H1 (cell line): ENCODE results near the gene BBS1. TPM values are rescaled to one million over a fixed set of nuclear protein-coding genes. Genes with fewer than 3 reads are reported as not detected.
A peak's percentile ranks its signal among the peaks of the same experiment; 100 is the strongest.
"Not testable (repeated sequence)": the region's sequence is repeated elsewhere in the genome, so short reads cannot be mapped to it uniquely, and the experiment has no call there.

Source experiments
- CTCF ChIA-PET: fragments of 300-600 bp; sonication (Branson Sonifier 250); formaldehyde crosslinking; loops from one replicate; lab custom pipeline; 2021; ENCODE audit not compliant: partially characterized antibody; lab: Charles Lee
- POLR2A ChIA-PET: fragments of 300-600 bp; sonication (Branson Sonifier 250); formaldehyde crosslinking; loops from one replicate; lab custom pipeline; 2021; ENCODE audit warnings: inconsistent platforms; ENCODE audit not compliant: partially characterized antibody; lab: Charles Lee
- DNase-seq, 2 experiments: peaks; one replicate each; pipeline versions ENCODE4 v3.0.0 to v3.0.0-alpha.2; 2010 to 2022; ENCODE audit warnings: low spot score in 2 of 2, low read depth in 1 of 2, mixed read lengths in 1 of 2
- FAIRE-seq: peaks from 2 replicates; lab custom pipeline; 2011; peaks lifted over from hg19 to GRCh38; lab: Jason Lieb, UNC
- H2AFZ ChIP-seq: 2 replicates; pipeline ENCODE4 v1.8.1; 2012; ENCODE audit warnings: low read length, inconsistent platforms
- H2AK5ac ChIP-seq: 2 replicates; pipeline ENCODE4 v1.6.1; 2013; ENCODE audit warnings: low read depth, low read length
- H2BK120ac ChIP-seq: replicated peaks from 2 replicates; pipeline ENCODE3; 2013; ENCODE audit warnings: low read depth, low read length, inconsistent platforms
- H2BK12ac ChIP-seq: 2 replicates; pipeline ENCODE4 v1.6.1; 2013; ENCODE audit warnings: low read depth, low read length
- H2BK15ac ChIP-seq: 2 replicates; pipeline ENCODE4 v1.6.1; 2013; ENCODE audit warnings: low read length
- H2BK20ac ChIP-seq: 2 replicates; pipeline ENCODE4 v1.6.1; 2013; ENCODE audit warnings: low read length
- H2BK5ac ChIP-seq: 2 replicates; pipeline ENCODE4 v1.6.1; 2013; ENCODE audit warnings: low read depth, low read length
- H3K14ac ChIP-seq: 2 replicates; pipeline ENCODE4 v1.6.1; 2013; ENCODE audit warnings: inconsistent platforms; ENCODE audit not compliant: insufficient read length
- H3K18ac ChIP-seq: 2 replicates; pipeline ENCODE4 v1.6.1; 2013; ENCODE audit warnings: low read length; ENCODE audit errors: extremely low read depth
- H3K23ac ChIP-seq: 2 replicates; pipeline ENCODE4 v1.6.1; 2013; ENCODE audit warnings: inconsistent platforms; ENCODE audit not compliant: insufficient read length
- H3K23me2 ChIP-seq: 2 replicates; pipeline ENCODE4 v1.6.1; 2013; ENCODE audit warnings: low read depth, low read length
- H3K27ac ChIP-seq: 2 replicates; pipeline ENCODE4 v1.6.1; 2011; ENCODE audit warnings: low read depth, low read length, inconsistent platforms
- H3K27me3 ChIP-seq, 4 experiments: replicated peaks in 1 of 4; 1 replicate in 1 of 4; 2 replicates in 3 of 4; pipeline versions ENCODE4 v1.6.1 to v1.8.1; 2011 to 2013; ENCODE audit warnings: low read length in 3 of 4, mild to moderate bottlenecking in 3 of 4, inconsistent platforms in 2 of 4, mixed read lengths in 2 of 4, moderate library complexity in 1 of 4; ENCODE audit not compliant: control insufficient read depth in 3 of 4, insufficient read depth in 3 of 4; ENCODE audit errors: extremely low read depth in 1 of 4
- H3K36me3 ChIP-seq, 4 experiments: 2 replicates each; pipeline versions ENCODE4 v1.6.1 to v1.8.1; 2011 to 2013; ENCODE audit warnings: mild to moderate bottlenecking in 4 of 4, low read length in 3 of 4, moderate library complexity in 2 of 4, control low read depth in 1 of 4, inconsistent platforms in 1 of 4; ENCODE audit not compliant: insufficient read depth in 4 of 4, control insufficient read depth in 2 of 4
- H3K4ac ChIP-seq: replicated peaks from 2 replicates; pipeline ENCODE3; 2013; ENCODE audit warnings: low read length, low read depth, mixed read lengths, inconsistent platforms; ENCODE audit not compliant: insufficient read length
- H3K4me1 ChIP-seq, 4 experiments: replicated peaks in 1 of 4; 1 replicate in 1 of 4; 2 replicates in 3 of 4; pipeline versions ENCODE4 v1.6.1 to v1.8.1; 2011 to 2013; ENCODE audit warnings: low read length in 3 of 4, inconsistent platforms in 2 of 4, mixed read lengths in 1 of 4; ENCODE audit not compliant: insufficient read depth in 4 of 4, control insufficient read depth in 3 of 4
- H3K4me2 ChIP-seq, 2 experiments: 2 replicates each; pipeline versions ENCODE4 v1.6.1 to v1.8.1; 2011 to 2013; ENCODE audit warnings: low read depth in 2 of 2, low read length in 2 of 2, control low read depth in 1 of 2, inconsistent platforms in 1 of 2, mild to moderate bottlenecking in 1 of 2; ENCODE audit not compliant: insufficient read depth in 1 of 2
- H3K4me3 ChIP-seq, 4 experiments: fragments of 200-600, 300-600 bp in 1 of 4; sonication (generic), shearing (Covaris generic), sonication (Bioruptor Twin) in 1 of 4; 2 replicates each; pipeline versions ENCODE4 v1.5.1 to v1.8.1; 2011 to 2016; ENCODE audit warnings: low read length in 4 of 4, low read depth in 3 of 4, control low read depth in 2 of 4, inconsistent platforms in 2 of 4, mild to moderate bottlenecking in 2 of 4, mixed read lengths in 1 of 4, moderate library complexity in 1 of 4; ENCODE audit not compliant: insufficient read depth in 2 of 4; ENCODE audit errors: extremely low read depth in 1 of 4
- H3K56ac ChIP-seq: replicated peaks from 2 replicates; pipeline ENCODE3; 2013; ENCODE audit warnings: low read depth, mild to moderate bottlenecking, mixed read lengths, low read length, inconsistent platforms; ENCODE audit not compliant: insufficient read length
- H3K79me1 ChIP-seq: 2 replicates; pipeline ENCODE4 v1.6.1; 2013; ENCODE audit warnings: low read depth, low read length, control low read depth
- H3K79me2 ChIP-seq, 2 experiments: 2 replicates each; pipeline versions ENCODE4 v1.6.1 to v1.8.1; 2012 to 2013; ENCODE audit warnings: low read length in 2 of 2, mild to moderate bottlenecking in 2 of 2, inconsistent platforms in 1 of 2; ENCODE audit not compliant: insufficient read depth in 2 of 2, control insufficient read depth in 1 of 2
- H3K9ac ChIP-seq, 4 experiments: replicated peaks in 1 of 4; 1 replicate in 1 of 4; 2 replicates in 3 of 4; pipeline versions ENCODE4 v1.6.1 to v1.8.1; 2011 to 2013; ENCODE audit warnings: low read depth in 3 of 4, low read length in 3 of 4, control low read depth in 2 of 4, mild to moderate bottlenecking in 2 of 4, moderate library complexity in 2 of 4, inconsistent platforms in 1 of 4; ENCODE audit errors: extremely low read depth in 1 of 4
- H3K9me3 ChIP-seq, 2 experiments: 2 replicates each; pipeline versions ENCODE4 v1.6.1 to v1.8.1; 2012 to 2013; ENCODE audit warnings: mild to moderate bottlenecking in 2 of 2, moderate library complexity in 2 of 2, control low read depth in 1 of 2, inconsistent platforms in 1 of 2, low read depth in 1 of 2, low read length in 1 of 2, mixed read lengths in 1 of 2; ENCODE audit not compliant: insufficient read depth in 2 of 2
- H4K20me1 ChIP-seq, 2 experiments: replicated peaks in 1 of 2; 2 replicates each; pipeline versions ENCODE3 to v1.8.1; 2011 to 2013; ENCODE audit warnings: inconsistent platforms in 2 of 2, low read length in 2 of 2, mild to moderate bottlenecking in 1 of 2; ENCODE audit not compliant: insufficient read depth in 2 of 2, control insufficient read depth in 1 of 2
- H4K5ac ChIP-seq: 2 replicates; pipeline ENCODE4 v1.6.1; 2013; ENCODE audit warnings: low read length, low read depth, mixed read lengths, inconsistent platforms; ENCODE audit not compliant: insufficient read length
- H4K8ac ChIP-seq: 2 replicates; pipeline ENCODE4 v1.8.0; 2013; ENCODE audit warnings: mild to moderate bottlenecking, moderate library complexity, low read length, inconsistent platforms; ENCODE audit not compliant: insufficient read depth; ENCODE audit errors: extremely low read depth
- H4K91ac ChIP-seq: replicated peaks from 2 replicates; pipeline ENCODE3; 2013; ENCODE audit warnings: low read length, mixed read lengths, inconsistent platforms; ENCODE audit not compliant: insufficient read length
- JUN ChIP-seq: IDR thresholded peaks from 2 replicates; pipeline ENCODE4 v1.6.1; 2011; ENCODE audit warnings: low read depth, mild to moderate bottlenecking, improper control_type of control experiment, low read length
- SRF ChIP-seq: IDR thresholded peaks from 2 replicates; pipeline ENCODE4 v1.6.1; 2011; ENCODE audit warnings: mild to moderate bottlenecking, low read depth, low read length, moderate library complexity
- TBP ChIP-seq: IDR thresholded peaks from 2 replicates; pipeline ENCODE4 v1.6.1; 2011; ENCODE audit warnings: low read depth, low read length, improper control_type of control experiment
- TEAD4 ChIP-seq: IDR thresholded peaks from 2 replicates; pipeline ENCODE4 v1.6.1; 2012; ENCODE audit warnings: low read depth, low read length, inconsistent platforms, mixed read lengths
- WGBS, 2 experiments: shearing (Covaris generic) in 1 of 2; methylation state at CpG; one replicate each; pipeline versions ENCODE4 v1.1.6 to v1.1.7; 2013 to 2015; ENCODE audit warnings: low lambda C conversion rate in 2 of 2, mixed read lengths in 2 of 2, inconsistent platforms in 1 of 2, low coverage in 1 of 2, missing lambda C conversion rate in 1 of 2; ENCODE audit not compliant: insufficient replicate concordance in 2 of 2, insufficient coverage in 1 of 2, insufficient read length in 1 of 2; ENCODE audit errors: extremely low coverage in 1 of 2, missing lambda C conversion rate in 1 of 2; 5-methylcytosine and 5-hydroxymethylcytosine counted together
- polyA plus RNA-seq, 7 experiments: library from polyadenylated mRNA; depleted of rRNA in 3 of 7; stranded (reverse) in 5 of 7; unstranded in 2 of 7; fragments of >200 nt in 5 of 7; fragments of 200-250 nt in 2 of 7; gene quantifications; 1 replicate in 5 of 7; 2 replicates in 1 of 7; 4 replicates in 1 of 7; pipeline versions ENCODE4 v1.2.1 to v1.2.3, GENCODE V29; 2011 to 2013; ENCODE audit warnings: missing spikeins in 2 of 7, mixed read lengths in 2 of 7
- total RNA-seq: library from RNA; stranded (reverse); fragmentation: NEBNext Ultra II Directional; extraction: Animal tissue kit (Norgen Biotek cat#: 25700); gene quantifications from 2 replicates; pipeline ENCODE4 v1.2.1, GENCODE V29; 2021

The BBS1 gene
- total and polyA plus RNA-seq, 2 of the 8 experiments (the other 6 are each of a cell fraction or from before 2014, with no cell fraction given): 19.1 to 19.5 TPM

- H2BK15ac ChIP-seq, H3K9me3 ChIP-seq, H3K23me2 ChIP-seq, H3K23ac ChIP-seq, H3K14ac ChIP-seq, H2BK120ac ChIP-seq, H3K79me2 ChIP-seq, H2BK20ac ChIP-seq, H2AK5ac ChIP-seq, H3K4ac ChIP-seq, H3K4me2 ChIP-seq, H2BK12ac ChIP-seq, H3K36me3 ChIP-seq, DNase-seq, H3K56ac ChIP-seq, H4K20me1 ChIP-seq, H2BK5ac ChIP-seq, H4K5ac ChIP-seq, H3K27me3 ChIP-seq, H3K4me3 ChIP-seq, H3K4me1 ChIP-seq, H3K79me1 ChIP-seq, H4K8ac ChIP-seq, H3K18ac ChIP-seq, H4K91ac ChIP-seq, H2AFZ ChIP-seq: not testable (repeated sequence)
- CTCF ChIA-PET: interaction anchor here (2.0 to 6.2 kb wide), 2 partner anchors 10 to 14 kb away, joined by 9 to 46 read pairs; partner anchors contain the start of genes CCDC87, CCS and CTSF
- Histone ChIP-seq H3K9ac (peak overlapping the region in 2 of 4 experiments; percentile 75 to 76; a peak in 2 of 7 replicates), H3K27ac (peak overlapping the region; percentile 93)
- 37% methylated on average over 3 of the region's 3 CpGs; no CpG with 5 or more reads in 1 of the 2 experiments for WGBS, 2 experiments
- POLR2A ChIA-PET: interaction anchor here (1.2 to 6.8 kb wide), 8 partner anchors 10 to 91 kb away, joined by 3 to 51 read pairs (median 12); partner anchors contain the start of genes CCDC87, CCS, CTSF and RBM14
- FAIRE-seq: peak; percentile 74
- TF ChIP-seq JUN: peak; percentile 13; the same call in 1 of the 2 replicates
- TF ChIP-seq TBP: peak; percentile 88
- peak; percentile 90 for TF ChIP-seq SRF
- TF ChIP-seq TEAD4: 0 out of 2 replicates have a peak, but pooled peaks have one; percentile 36
Observed at GRCh38 chr11:66582565-66583147, 72.2 kb downstream of the BBS1 start.
